Muscle of leg (tissue), 11 donors: ENCODE data around the gene CLSTN2. TPM values are rescaled to one million over a fixed set of nuclear protein-coding genes. Genes with fewer than 3 reads are reported as not detected.

ENCODE experiments used
- DNase-seq: peaks from one replicate; pipeline ENCODE4 v3.0.0; 2013
- H3K27ac ChIP-seq: one replicate; pipeline ENCODE4 v1.5.1; 2013; ENCODE audit warnings: mild to moderate bottlenecking, low read length, control low read depth
- H3K27me3 ChIP-seq: one replicate; pipeline ENCODE4 v1.6.1; 2013; ENCODE audit warnings: low read length; ENCODE audit not compliant: control insufficient read depth, insufficient read depth
- H3K36me3 ChIP-seq: one replicate; pipeline ENCODE4 v1.6.1; 2013; ENCODE audit warnings: low read length; ENCODE audit not compliant: control insufficient read depth, insufficient read depth
- H3K4me1 ChIP-seq: one replicate; pipeline ENCODE4 v1.6.1; 2013; ENCODE audit warnings: low read length; ENCODE audit not compliant: control insufficient read depth, insufficient read depth
- H3K4me3 ChIP-seq: one replicate; pipeline ENCODE4 v1.5.1; 2013; ENCODE audit warnings: low read length, control low read depth
- H3K9me3 ChIP-seq: replicated peaks from 2 replicates; pipeline ENCODE4 v1.6.1; 2013; ENCODE audit warnings: low read depth, low read length; ENCODE audit not compliant: control insufficient read depth
- WGBS: methylation state at CpG from one replicate; pipeline ENCODE4 v1.1.5; 2013; ENCODE audit warnings: missing lambda C conversion rate; ENCODE audit not compliant: insufficient coverage; 5-methylcytosine and 5-hydroxymethylcytosine counted together
- polyA plus RNA-seq, 8 donors: library from polyadenylated mRNA; unstranded; fragments of 120-200 nt; gene quantifications; one replicate each; pipeline versions ENCODE4 v1.2.1 to v1.2.3, GENCODE V29; 2013; ENCODE audit warnings: inconsistent platforms in 1 of 8, low replicate concordance in 1 of 8; ENCODE audit not compliant: insufficient read length in 8 of 8, insufficient read depth in 1 of 8
- total RNA-seq: library from RNA; stranded (reverse); fragments of 120-200 nt; gene quantifications from one replicate; pipeline ENCODE4 v1.2.4, GENCODE V29; 2013

Gene CLSTN2
- total and polyA plus RNA-seq, 9 donors: 1.9 to 5.2 (median 3.1) TPM

DNA sequence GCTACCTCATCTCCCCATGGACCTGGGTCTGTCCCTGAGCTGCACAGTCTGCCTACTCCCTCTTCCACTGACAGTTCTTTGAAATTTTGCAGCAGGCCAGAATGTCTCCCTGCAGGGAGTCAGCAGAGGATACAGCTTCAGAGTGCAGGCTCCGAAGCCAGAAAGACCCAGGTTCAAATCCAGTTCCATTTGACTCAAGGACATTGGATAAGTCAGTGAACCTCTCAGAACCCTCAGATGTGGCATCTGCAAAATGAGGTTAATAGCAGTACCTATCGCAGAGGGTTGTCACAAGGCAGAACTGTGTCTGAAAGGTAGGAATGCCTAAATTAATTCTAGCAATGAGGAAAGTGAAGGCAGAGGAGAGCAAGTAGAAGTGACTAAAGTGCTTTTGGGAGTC lies 498.4 kb downstream of the CLSTN2 start:
- H3K27me3 ChIP-seq: no peaks in the 10 kb centered on the region

GRCh38 chr3:140434261-140434905 lies 499.4 kb downstream of the CLSTN2 start:
- no peaks in the 10 kb centered on the region for H3K27me3 ChIP-seq
- no peaks in the 10 kb centered on the region for H3K36me3 ChIP-seq
- 81% methylated on average over 3 of the region's 5 CpGs for WGBS

More for the DNA sequence above, 498.4 kb downstream of the CLSTN2 start:
- no peak for DNase-seq
- Histone ChIP-seq H3K9me3 (no peaks in the 10 kb centered on the region), H3K36me3 (no peaks in the 10 kb centered on the region), H3K4me3 (no peak overlapping the region), H3K4me1 (peaks cover 13% of the 10 kb centered on the region), H3K27ac (no peak overlapping the region)
- 63% methylated on average over 2 of the region's 2 CpGs for WGBS

DNA sequence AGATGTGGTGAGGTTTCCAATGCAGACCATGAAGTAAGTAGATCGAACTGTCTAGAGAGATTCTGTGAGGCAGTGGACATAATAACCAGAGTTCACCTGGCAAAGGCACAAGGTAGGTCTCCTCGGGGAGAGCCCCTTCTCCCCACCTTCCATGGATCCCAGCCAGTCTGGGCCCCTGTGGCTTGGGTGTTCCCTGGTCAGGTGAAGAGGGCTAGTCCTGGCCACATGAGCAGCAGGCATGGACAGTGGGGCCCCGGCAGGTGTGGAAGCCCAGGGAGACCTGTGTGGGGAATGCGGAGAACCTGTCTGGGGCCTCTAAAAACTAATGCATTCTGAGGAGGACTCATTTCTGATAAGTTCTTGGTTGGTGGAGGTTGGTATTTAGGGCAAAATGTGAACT lies 501.4 kb downstream of the CLSTN2 start:
- Histone ChIP-seq H3K9me3 (no peaks in the 10 kb centered on the region), H3K4me1 (peaks cover 10% of the 10 kb centered on the region), H3K27me3 (no peaks in the 10 kb centered on the region), H3K27ac (no peak overlapping the region), H3K4me3 (no peak overlapping the region), H3K36me3 (no peaks in the 10 kb centered on the region)
- DNase-seq: no peak
- 77% methylated on average over 3 of the region's 4 CpGs for WGBS

More at GRCh38 chr3:140434261-140434905, 499.4 kb downstream of the CLSTN2 start:
- no peaks in the 10 kb centered on the region for H3K9me3 ChIP-seq
- H3K4me3 ChIP-seq: no peak overlapping the region
- DNase-seq: no peak
- H3K4me1 ChIP-seq: peaks cover 13% of the 10 kb centered on the region
- no peak overlapping the region for H3K27ac ChIP-seq

DNA sequence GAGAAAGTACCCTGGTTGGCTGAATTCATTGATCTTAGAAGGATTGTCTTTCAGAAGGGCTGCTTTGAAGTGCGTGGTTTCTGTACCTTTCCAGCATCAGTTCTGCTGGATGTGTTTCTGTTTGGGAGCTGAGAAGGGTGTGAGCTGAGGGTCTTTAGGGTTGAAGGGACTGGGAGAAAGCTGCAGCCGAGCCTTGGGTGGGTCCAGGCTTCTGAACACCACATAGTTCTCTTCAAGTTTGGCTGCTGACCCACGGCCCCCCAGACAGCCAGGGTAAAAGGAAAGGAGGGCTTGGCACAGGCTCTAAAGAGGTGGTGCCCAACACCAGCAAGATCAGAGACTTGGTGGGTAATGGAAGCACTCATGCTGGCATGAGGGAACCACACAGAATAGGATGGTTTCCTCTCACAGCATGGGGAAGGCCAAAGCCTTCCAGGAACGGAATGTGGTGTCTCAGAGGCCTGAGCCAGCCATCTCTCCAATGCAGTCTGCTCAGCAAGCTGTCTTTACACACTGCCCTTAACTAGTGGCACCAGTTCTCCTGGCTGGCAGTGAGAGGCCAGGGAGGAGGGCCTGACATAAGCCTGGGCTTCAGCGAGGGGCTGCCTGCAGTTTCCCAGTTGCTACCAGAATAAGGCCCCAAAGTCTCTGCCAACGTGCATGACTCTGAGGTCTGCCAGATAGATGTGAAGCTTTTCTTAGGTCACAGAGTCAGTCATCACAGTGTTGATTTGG lies 503.9 kb downstream of the CLSTN2 start:
- Histone ChIP-seq H3K27me3 (no peaks in the 10 kb centered on the region), H3K27ac (no peak overlapping the region), H3K4me1 (peaks cover 5% of the 10 kb centered on the region), H3K4me3 (no peak overlapping the region), H3K9me3 (no peaks in the 10 kb centered on the region), H3K36me3 (no peaks in the 10 kb centered on the region)
- WGBS: 74% methylated on average over 2 of the region's 6 CpGs
- DNase-seq: no peak

DNA sequence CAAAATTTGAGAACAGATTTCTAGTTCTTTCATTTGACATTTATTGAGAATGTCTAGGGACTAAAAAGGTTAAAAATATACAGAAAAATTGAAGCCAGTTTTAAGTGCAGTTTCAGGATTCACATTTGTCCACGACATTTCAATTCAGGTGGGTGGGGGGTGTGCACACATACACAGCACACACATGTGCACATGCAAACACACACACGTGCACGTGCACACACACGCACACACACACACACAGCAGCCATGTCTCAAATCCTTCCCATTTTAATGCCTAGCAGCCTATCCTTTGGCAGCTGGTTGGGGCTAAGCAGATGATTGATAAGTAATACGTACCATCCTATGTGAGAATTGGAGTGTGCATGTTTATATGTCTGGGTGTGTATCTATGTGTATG lies 504.5 kb downstream of the CLSTN2 start:
- H3K36me3 ChIP-seq: no peaks in the 10 kb centered on the region
- no peak for DNase-seq
- WGBS: no CpG with 5 or more reads among the region's 5 CpGs
- no peak overlapping the region for H3K4me3 ChIP-seq
- H3K9me3 ChIP-seq: no peaks in the 10 kb centered on the region
- peaks cover 5% of the 10 kb centered on the region for H3K4me1 ChIP-seq
- H3K27me3 ChIP-seq: no peaks in the 10 kb centered on the region
- H3K27ac ChIP-seq: no peak overlapping the region

GRCh38 chr3:140440446-140440845 lies 505.5 kb downstream of the CLSTN2 start:
- H3K27ac ChIP-seq: no peak overlapping the region
- no peaks in the 10 kb centered on the region for H3K27me3 ChIP-seq
- no peak overlapping the region for H3K4me3 ChIP-seq
- H3K36me3 ChIP-seq: no peaks in the 10 kb centered on the region
- H3K4me1 ChIP-seq: peaks cover 5% of the 10 kb centered on the region
- WGBS: no CpG with 5 or more reads among the region's 1 CpG
- DNase-seq: no peak
- H3K9me3 ChIP-seq: no peaks in the 10 kb centered on the region

DNA sequence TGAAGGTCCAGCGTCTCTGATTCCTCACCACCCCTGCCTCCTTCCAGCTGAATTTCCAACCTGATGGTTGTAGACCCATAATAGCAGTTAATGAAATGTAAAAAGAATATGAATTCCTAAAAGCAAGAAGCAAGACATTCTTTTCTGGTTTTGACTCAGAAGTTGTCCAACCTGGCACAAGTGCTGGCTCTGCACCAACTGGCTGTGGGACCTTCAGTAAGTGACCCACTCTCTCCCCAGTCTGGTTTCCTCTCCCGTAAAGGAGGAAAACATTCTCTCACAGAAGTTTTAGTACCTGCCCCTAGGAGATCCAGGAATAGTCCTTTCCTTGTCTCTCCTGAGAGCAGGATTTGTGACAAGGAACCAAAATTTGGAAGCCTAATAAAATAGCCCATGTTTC lies 506.0 kb downstream of the CLSTN2 start:
- H3K4me1 ChIP-seq: peaks cover 5% of the 10 kb centered on the region
- no peak for DNase-seq
- H3K9me3 ChIP-seq: no peaks in the 10 kb centered on the region
- no peaks in the 10 kb centered on the region for H3K36me3 ChIP-seq
- H3K4me3 ChIP-seq: no peak overlapping the region
- H3K27me3 ChIP-seq: no peaks in the 10 kb centered on the region
- no peak overlapping the region for H3K27ac ChIP-seq
- WGBS: 40% methylated on average over 1 of the region's 2 CpGs

- no peaks in the 10 kb centered on the region for H3K27me3 ChIP-seq
- DNase-seq: no peak
- no peaks in the 10 kb centered on the region for H3K36me3 ChIP-seq
- H3K4me1 ChIP-seq: peaks cover 5% of the 10 kb centered on the region
- WGBS: 100% methylated on average over 1 of the region's 2 CpGs
- no peak overlapping the region for H3K27ac ChIP-seq
- no peaks in the 10 kb centered on the region for H3K9me3 ChIP-seq
- H3K4me3 ChIP-seq: no peak overlapping the region
These were observed 507.6 kb downstream of the CLSTN2 start for GRCh38 chr3:140442621-140443020.

- H3K4me1 ChIP-seq: peaks cover 5% of the 10 kb centered on the region
- no peak overlapping the region for H3K27ac ChIP-seq
- no peaks in the 10 kb centered on the region for H3K27me3 ChIP-seq
- no peaks in the 10 kb centered on the region for H3K36me3 ChIP-seq
- peak; percentile 25 for DNase-seq
- WGBS: 46% methylated on average over 4 of the region's 7 CpGs
- H3K9me3 ChIP-seq: no peaks in the 10 kb centered on the region
- H3K4me3 ChIP-seq: no peak overlapping the region
These were observed 508.1 kb downstream of the CLSTN2 start for GRCh38 chr3:140443073-140443472.

- no peak overlapping the region for H3K27ac ChIP-seq
- no peak overlapping the region for H3K4me3 ChIP-seq
- H3K36me3 ChIP-seq: no peaks in the 10 kb centered on the region
- 24% methylated on average over 2 of the region's 3 CpGs for whole genome bisulfite sequencing
- peak; percentile 26 for DNase-seq
- H3K27me3 ChIP-seq: no peaks in the 10 kb centered on the region
- H3K9me3 ChIP-seq: no peaks in the 10 kb centered on the region
- H3K4me1 ChIP-seq: peaks cover 5% of the 10 kb centered on the region
These were observed 508.8 kb downstream of the CLSTN2 start for GRCh38 chr3:140443806-140444205.
